Mesendoderm (in vitro differentiated cells): ENCODE results near the gene MYO1B.

Experiments
- DNase-seq: peaks from one replicate; pipeline ENCODE4 v3.0.0; 2013
- H2AK5ac ChIP-seq: 2 replicates; pipeline ENCODE4 v1.6.1; 2013; ENCODE audit warnings: low read length, inconsistent platforms
- H2BK120ac ChIP-seq: 2 replicates; pipeline ENCODE4 v1.6.1; 2013; ENCODE audit warnings: low read depth, mild to moderate bottlenecking, low read length, moderate library complexity, mixed read lengths
- H2BK15ac ChIP-seq: replicated peaks from 2 replicates; pipeline ENCODE4 v1.6.1; 2013; ENCODE audit warnings: low read depth, mild to moderate bottlenecking, moderate library complexity
- H2BK5ac ChIP-seq: 2 replicates; pipeline ENCODE4 v1.6.1; 2013; ENCODE audit warnings: low read length, inconsistent platforms
- H3K18ac ChIP-seq: 2 replicates; pipeline ENCODE4 v1.6.1; 2013; ENCODE audit warnings: mild to moderate bottlenecking, low read length, mixed read lengths
- H3K23ac ChIP-seq: one replicate; pipeline ENCODE4 v1.6.1; 2013; ENCODE audit warnings: low read length
- H3K27ac ChIP-seq: 2 replicates; pipeline ENCODE4 v1.5.1; 2013; ENCODE audit warnings: low read depth, mild to moderate bottlenecking, inconsistent platforms, low read length, moderate library complexity
- H3K27me3 ChIP-seq: 2 replicates; pipeline ENCODE4 v1.6.1; 2013; ENCODE audit warnings: low read length, control low read depth, mild to moderate bottlenecking, inconsistent platforms; ENCODE audit not compliant: insufficient read depth, poor library complexity
- H3K36me3 ChIP-seq: 2 replicates; pipeline ENCODE4 v1.6.1; 2013; ENCODE audit warnings: low read length, inconsistent platforms; ENCODE audit not compliant: control insufficient read depth, insufficient read depth
- H3K4ac ChIP-seq: one replicate; pipeline ENCODE4 v1.6.1; 2013; ENCODE audit warnings: low read depth, mild to moderate bottlenecking, low read length, moderate library complexity
- H3K4me1 ChIP-seq: 2 replicates; pipeline ENCODE4 v1.6.1; 2013; ENCODE audit warnings: low read depth, low read length, inconsistent platforms; ENCODE audit not compliant: control insufficient read depth
- H3K4me2 ChIP-seq: 2 replicates; pipeline ENCODE4 v1.6.1; 2013; ENCODE audit warnings: low read length
- H3K4me3 ChIP-seq: 2 replicates; pipeline ENCODE4 v1.5.1; 2013; ENCODE audit warnings: mild to moderate bottlenecking, low read length
- H3K56ac ChIP-seq: one replicate; pipeline ENCODE4 v1.6.1; 2013; ENCODE audit warnings: low read length
- H3K79me1 ChIP-seq: 2 replicates; pipeline ENCODE4 v1.6.1; 2013; ENCODE audit warnings: low read length, inconsistent platforms
- H3K79me2 ChIP-seq: 2 replicates; pipeline ENCODE4 v1.6.1; 2013; ENCODE audit warnings: mild to moderate bottlenecking, low read length; ENCODE audit not compliant: control insufficient read depth, insufficient read depth
- H3K9ac ChIP-seq: 2 replicates; pipeline ENCODE4 v1.6.1; 2013; ENCODE audit warnings: low read length, inconsistent platforms
- H4K5ac ChIP-seq: one replicate; pipeline ENCODE4 v1.6.1; 2013; ENCODE audit warnings: low read length
- H4K8ac ChIP-seq: one replicate; pipeline ENCODE4 v1.6.1; 2013; ENCODE audit warnings: low read depth, mild to moderate bottlenecking, control low read depth, low read length, moderate library complexity
- whole genome bisulfite sequencing: extraction: QIAGEN DNeasy Blood & Tissue Kit; methylation state at CpG from one replicate; pipeline ENCODE4 v1.1.7; 2013; ENCODE audit warnings: low lambda C conversion rate, missing lambda C conversion rate; ENCODE audit not compliant: insufficient coverage; ENCODE audit errors: extremely low coverage; 5-methylcytosine and 5-hydroxymethylcytosine counted together

Gene MYO1B

DNA sequence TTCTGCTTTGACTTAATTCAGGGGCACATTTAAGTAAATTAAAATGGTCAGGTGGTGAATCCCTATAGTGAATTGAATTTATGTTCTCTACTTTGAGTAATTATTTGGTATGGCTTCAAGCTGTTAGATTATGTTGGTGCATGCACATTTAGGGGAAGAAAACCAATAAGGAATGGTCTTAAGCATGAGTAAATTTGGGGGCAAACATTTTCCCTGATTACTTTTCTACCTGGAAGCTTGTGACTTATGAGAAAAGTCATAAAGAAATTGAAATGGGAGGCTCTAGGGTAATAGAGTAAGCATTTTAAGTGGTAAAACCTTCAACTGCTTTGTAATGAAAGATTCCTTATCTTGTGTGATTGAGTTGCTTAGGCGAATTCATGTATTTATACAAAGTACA lies 112.5 kb downstream of the MYO1B start:
- no peak overlapping the region for H2BK120ac ChIP-seq
- H3K23ac ChIP-seq = no peak overlapping the region
- no peak overlapping the region for H3K18ac ChIP-seq
- H3K79me1 ChIP-seq = peaks cover 6% of the 10 kb centered on the region
- H3K36me3 ChIP-seq = no peaks in the 10 kb centered on the region
- no peaks in the 10 kb centered on the region for H3K79me2 ChIP-seq
- H2BK5ac ChIP-seq = no peak overlapping the region
- no peak overlapping the region for H4K5ac ChIP-seq
- no CpG with 5 or more reads among the region's 1 CpG for WGBS
- DNase-seq = no peak
- no peak overlapping the region for H3K56ac ChIP-seq
- H3K4ac ChIP-seq = no peak overlapping the region
- H3K27me3 ChIP-seq = no peaks in the 10 kb centered on the region
- H2BK15ac ChIP-seq = no peak overlapping the region
- H4K8ac ChIP-seq = no peak overlapping the region
- H3K27ac ChIP-seq = no peak overlapping the region
- no peak overlapping the region for H3K4me3 ChIP-seq
- no peak overlapping the region for H3K4me2 ChIP-seq
- no peak overlapping the region for H2AK5ac ChIP-seq
- H3K4me1 ChIP-seq = no peaks in the 10 kb centered on the region
- H3K9ac ChIP-seq = no peak overlapping the region

GRCh38 chr2:191358325-191359025 lies 113.3 kb downstream of the MYO1B start:
- no peaks in the 10 kb centered on the region for H3K36me3 ChIP-seq

GRCh38 chr2:191359133-191359532 lies 113.9 kb downstream of the MYO1B start:
- H2AK5ac ChIP-seq = no peak overlapping the region
- no peak overlapping the region for H4K8ac ChIP-seq
- no peak overlapping the region for H3K18ac ChIP-seq
- no peak overlapping the region for H3K4me3 ChIP-seq
- H3K9ac ChIP-seq = no peak overlapping the region
- no peak overlapping the region for H3K23ac ChIP-seq
- no peak overlapping the region for H2BK5ac ChIP-seq
- H3K4me2 ChIP-seq = no peak overlapping the region
- H3K27ac ChIP-seq = no peak overlapping the region
- H3K27me3 ChIP-seq = no peaks in the 10 kb centered on the region
- H3K4ac ChIP-seq = no peak overlapping the region
- H2BK120ac ChIP-seq = no peak overlapping the region
- peaks cover 6% of the 10 kb centered on the region for H3K79me1 ChIP-seq
- H3K56ac ChIP-seq = no peak overlapping the region
- H3K4me1 ChIP-seq = no peaks in the 10 kb centered on the region
- WGBS = no CpG with 5 or more reads among the region's 2 CpGs
- H3K36me3 ChIP-seq = no peaks in the 10 kb centered on the region
- H2BK15ac ChIP-seq = no peak overlapping the region
- no peaks in the 10 kb centered on the region for H3K79me2 ChIP-seq
- H4K5ac ChIP-seq = no peak overlapping the region
- no peak for DNase-seq

More at GRCh38 chr2:191358325-191359025, 113.3 kb downstream of the MYO1B start:
- H3K4ac ChIP-seq = no peak overlapping the region
- H3K4me3 ChIP-seq = no peak overlapping the region
- no peak overlapping the region for H3K23ac ChIP-seq
- H3K4me2 ChIP-seq = no peak overlapping the region
- H2AK5ac ChIP-seq = no peak overlapping the region
- no peaks in the 10 kb centered on the region for H3K4me1 ChIP-seq
- no peak overlapping the region for H4K8ac ChIP-seq
- no peak overlapping the region for H3K27ac ChIP-seq
- no peak overlapping the region for H3K56ac ChIP-seq
- peaks cover 6% of the 10 kb centered on the region for H3K79me1 ChIP-seq
- WGBS = no CpG with 5 or more reads among the region's 11 CpGs
- H4K5ac ChIP-seq = no peak overlapping the region
- DNase-seq = no peak
- no peak overlapping the region for H3K9ac ChIP-seq
- no peak overlapping the region for H2BK15ac ChIP-seq
- H3K18ac ChIP-seq = no peak overlapping the region
- H2BK5ac ChIP-seq = no peak overlapping the region
- H3K27me3 ChIP-seq = no peaks in the 10 kb centered on the region
- H3K79me2 ChIP-seq = no peaks in the 10 kb centered on the region
- H2BK120ac ChIP-seq = no peak overlapping the region

DNA sequence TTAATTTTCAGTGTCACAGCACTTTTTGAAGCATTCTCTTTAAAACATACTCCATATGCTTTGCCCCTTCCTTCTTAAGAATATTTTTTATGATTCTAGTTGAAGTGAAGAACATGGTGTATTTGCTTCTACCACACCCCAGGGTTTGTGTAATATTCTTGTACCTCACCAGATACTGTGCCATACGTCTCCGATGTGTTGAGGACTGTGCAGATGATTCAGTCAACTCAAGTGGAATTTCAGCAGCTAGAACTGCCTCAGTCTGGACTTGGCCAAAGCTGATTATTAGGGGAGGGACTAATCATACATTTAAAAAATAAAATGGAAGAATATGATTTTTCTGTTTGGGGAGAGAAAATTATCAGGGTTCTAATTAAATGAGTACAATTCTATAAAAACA lies 115.7 kb downstream of the MYO1B start:
- Histone ChIP-seq H4K8ac (no peak overlapping the region), H2BK15ac (no peak overlapping the region), H3K4me2 (no peak overlapping the region), H3K4me3 (no peak overlapping the region), H3K18ac (no peak overlapping the region), H3K36me3 (no peaks in the 10 kb centered on the region), H3K56ac (no peak overlapping the region), H3K4ac (no peak overlapping the region), H3K23ac (no peak overlapping the region), H3K27ac (no peak overlapping the region), H4K5ac (no peak overlapping the region), H3K9ac (no peak overlapping the region), H3K4me1 (no peaks in the 10 kb centered on the region), H2BK120ac (no peak overlapping the region), H2AK5ac (no peak overlapping the region), H3K79me2 (no peaks in the 10 kb centered on the region), H3K27me3 (no peaks in the 10 kb centered on the region), H3K79me1 (peaks cover 6% of the 10 kb centered on the region), H2BK5ac (no peak overlapping the region)
- WGBS = no CpG with 5 or more reads among the region's 2 CpGs
- DNase-seq = no peak

GRCh38 chr2:191362841-191363240 lies 117.6 kb downstream of the MYO1B start:
- H3K36me3 ChIP-seq = no peaks in the 10 kb centered on the region
- no peak for DNase-seq
- WGBS = no CpG with 5 or more reads among the region's 2 CpGs

GRCh38 chr2:191363267-191363666 lies 118.1 kb downstream of the MYO1B start:
- Histone ChIP-seq H3K4ac (no peak overlapping the region), H2BK5ac (no peak overlapping the region), H3K56ac (no peak overlapping the region), H2BK15ac (no peak overlapping the region), H3K79me1 (peaks cover 5% of the 10 kb centered on the region), H3K79me2 (no peaks in the 10 kb centered on the region), H3K4me3 (no peak overlapping the region), H4K5ac (no peak overlapping the region), H3K23ac (no peak overlapping the region), H4K8ac (no peak overlapping the region), H3K18ac (no peak overlapping the region), H3K27me3 (no peaks in the 10 kb centered on the region), H3K27ac (no peak overlapping the region), H3K9ac (no peak overlapping the region), H2BK120ac (no peak overlapping the region), H3K4me2 (no peak overlapping the region), H3K4me1 (no peaks in the 10 kb centered on the region), H2AK5ac (no peak overlapping the region), H3K36me3 (no peaks in the 10 kb centered on the region)
- no peak for DNase-seq
- no CpG with 5 or more reads among the region's 3 CpGs for WGBS

More at GRCh38 chr2:191362841-191363240, 117.6 kb downstream of the MYO1B start:
- no peak overlapping the region for H3K4ac ChIP-seq
- H2AK5ac ChIP-seq = no peak overlapping the region
- H3K27me3 ChIP-seq = no peaks in the 10 kb centered on the region
- H3K79me2 ChIP-seq = no peaks in the 10 kb centered on the region
- no peaks in the 10 kb centered on the region for H3K4me1 ChIP-seq
- H4K5ac ChIP-seq = no peak overlapping the region
- no peak overlapping the region for H3K4me2 ChIP-seq
- H3K56ac ChIP-seq = no peak overlapping the region
- no peak overlapping the region for H4K8ac ChIP-seq
- H3K27ac ChIP-seq = no peak overlapping the region
- H3K4me3 ChIP-seq = no peak overlapping the region
- no peak overlapping the region for H3K23ac ChIP-seq
- H2BK5ac ChIP-seq = no peak overlapping the region
- no peak overlapping the region for H2BK120ac ChIP-seq
- no peak overlapping the region for H3K9ac ChIP-seq
- peaks cover 6% of the 10 kb centered on the region for H3K79me1 ChIP-seq
- no peak overlapping the region for H2BK15ac ChIP-seq
- no peak overlapping the region for H3K18ac ChIP-seq
